Heart left ventricle (tissue), 16 donors: ENCODE data around the gene LRP1B. TPM values are rescaled to one million over a fixed set of nuclear protein-coding genes. Genes with fewer than 3 reads are reported as not detected.
A peak's percentile ranks its signal among the peaks of the same experiment; 100 is the strongest.

Experiments
- ATAC-seq, 4 donors: fragments of 200-7000 bp; cut with Tn5 transposase; one replicate each; pipeline ENCODE4 v1.9.1; 2020 to 2022; ENCODE audit warnings: moderate library complexity in 4 of 4, mild to moderate bottlenecking in 3 of 4, moderate number of reproducible peaks in 1 of 4
- DNase-seq, 5 donors: peaks; one replicate each; pipeline ENCODE4 v3.0.0-alpha.2; 2020
- H3K27ac ChIP-seq, 12 donors: fragments of 200-600 bp; sonication (generic) in 4 of 12; one replicate each; pipeline versions ENCODE4 v1.5.0 to v1.8.0; 2016 to 2022; ENCODE audit warnings: mild to moderate bottlenecking in 2 of 12
- H3K27me3 ChIP-seq, 9 donors: fragments of 200-600 bp; sonication (generic) in 2 of 9; one replicate each; pipeline versions ENCODE4 v1.5.1 to v1.8.0; 2016 to 2022; ENCODE audit warnings: mild to moderate bottlenecking in 3 of 9
- H3K36me3 ChIP-seq, 9 donors: fragments of 200-600 bp; sonication (generic) in 2 of 9; one replicate each; pipeline versions ENCODE4 v1.5.0 to v1.8.0; 2018 to 2022; ENCODE audit warnings: mild to moderate bottlenecking in 2 of 9
- H3K4me1 ChIP-seq, 12 donors: fragments of 200-600 bp; sonication (generic) in 4 of 12; one replicate each; pipeline versions ENCODE4 v1.5.0 to v1.8.0; 2016 to 2022; ENCODE audit warnings: mild to moderate bottlenecking in 3 of 12
- H3K4me3 ChIP-seq, 12 donors: fragments of 200-600 bp; sonication (generic) in 4 of 12; one replicate each; pipeline versions ENCODE4 v1.5.0 to v1.8.0; 2017 to 2022; ENCODE audit warnings: mild to moderate bottlenecking in 9 of 12, moderate library complexity in 4 of 12
- H3K9me3 ChIP-seq, 12 donors: fragments of 200-600 bp; sonication (generic) in 4 of 12; one replicate each; pipeline versions ENCODE4 v1.5.0 to v1.8.0; 2016 to 2022; ENCODE audit warnings: mild to moderate bottlenecking in 1 of 12
- POLR2A ChIP-seq, 2 donors: fragments of 450-650 bp; IDR thresholded peaks; one replicate each; pipeline ENCODE4 v1.6.1; 2017; ENCODE audit warnings: antibody characterized with exemption in 2 of 2, mild to moderate bottlenecking in 2 of 2, moderate library complexity in 2 of 2
- WGBS, 4 donors: extraction: QIAGEN DNeasy Blood & Tissue Kit in 2 of 4; methylation state at CpG; one replicate each; pipeline versions ENCODE4 v1.1.5 to v1.1.7; 2013 to 2018; 5-methylcytosine and 5-hydroxymethylcytosine counted together
- intact Hi-C, 10 donors: fragments of 100-400 bp; cut with DNase I; formaldehyde crosslinking; loops; one replicate each; pipeline versions ENCODE4 v1.11.1 to v1.14.2; 2022
- polyA plus RNA-seq, 2 donors: library from polyadenylated mRNA; stranded (reverse); fragments of 200-250 nt; gene quantifications; one replicate each; pipeline ENCODE4 v1.2.3, GENCODE V29; 2013
- total RNA-seq, 9 donors: library from RNA; depleted of rRNA in 2 of 9; stranded (reverse); fragments of >200 nt in 2 of 9; fragmentation: NEBNext Ultra II Directional in 3 of 9; extraction: Animal tissue kit (Norgen Biotek cat#: 25700) in 3 of 9; gene quantifications; one replicate each; pipeline versions ENCODE4 v1.1.0 to v1.2.4, GENCODE V29; 2016 to 2023
- TF ChIP-seq, protein P1 (sequence below), 12 donors: fragments of 200-600 bp; sonication (generic) in 4 of 12; IDR thresholded peaks; one replicate each; pipeline versions ENCODE4 v1.5.0 to v1.8.0; 2018 to 2022; ENCODE audit warnings: antibody characterized with exemption in 12 of 12, mild to moderate bottlenecking in 5 of 12
- donor health status: ischemic (EF 13 %, LVEDD 7.1; RV severe dilation, severe dysfunction).
- donor health status: healthy with polysubstance abuse.
- donor health status: DM: no; HTN: yes; CAD: no.
- donor health status: DM: no; HTN: no; CAD: no.
- donor health status: ischemic (EF 25% LVEDD 6.9; RV normal size, moderate dysfunction).
- donor health status: ischemic (EF 25% LVEDD 5.7; RV mildly dilated, moderate dysfunction).
- donor health status: healthy.
- donor health status: DM: yes; HTN: yes; CAD: no.
- donor health status: ischemic (EF 35%, LVEDD 5.7; RV mildly dilated, moderate dysfunction).
- donor health status: nonischemic (EF 11% LVEDD 7.7; RV severe dilation, severe dysfunction).
- donor health status: DM: yes; HTN: yes; CAD: no.
- donor health status: PGD.
- donor health status: ischemic (EF 29% LVEDD 5.4; RV normal size, mild dysfunction).
- donor health status: nonischemic (EF 23%, LVEDD 6.1; RV moderate dilation, normal function).

LRP1B gene
- total and polyA plus RNA-seq, 11 donors, result 0.01 to 0.19 (median 0.11) TPM; not detected in 2

DNA sequence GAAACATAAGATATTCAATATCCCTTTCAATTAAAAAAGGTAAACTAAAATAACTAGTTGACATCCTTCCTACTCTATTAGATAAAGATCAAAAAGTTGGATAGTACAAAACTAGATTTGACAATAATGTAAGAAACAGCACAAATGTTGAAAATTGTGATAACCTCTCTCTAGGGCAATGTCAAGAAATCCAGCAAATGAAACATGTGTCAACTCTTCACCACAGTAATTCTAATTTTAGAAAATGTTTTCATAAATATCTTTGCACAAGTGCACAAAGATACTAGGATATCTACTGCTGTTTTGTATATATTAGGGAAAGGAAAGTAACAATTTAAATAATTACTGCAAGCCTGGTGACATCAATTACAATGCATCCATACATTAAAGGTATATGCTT is 1220.1 kb downstream of the LRP1B start:
- intact Hi-C loops, result no loop called here
- Histone ChIP-seq H3K9me3 (no peaks in the 10 kb centered on the region), H3K4me1 (peaks cover 0 to 3% (median 0%) of the 10 kb centered on the region in 12 donors), H3K27me3 (no peaks in the 10 kb centered on the region), H3K36me3 (no peaks in the 10 kb centered on the region), H3K27ac (no peak overlapping the region), H3K4me3 (no peak overlapping the region)
- TF ChIP-seq, protein P1, sequence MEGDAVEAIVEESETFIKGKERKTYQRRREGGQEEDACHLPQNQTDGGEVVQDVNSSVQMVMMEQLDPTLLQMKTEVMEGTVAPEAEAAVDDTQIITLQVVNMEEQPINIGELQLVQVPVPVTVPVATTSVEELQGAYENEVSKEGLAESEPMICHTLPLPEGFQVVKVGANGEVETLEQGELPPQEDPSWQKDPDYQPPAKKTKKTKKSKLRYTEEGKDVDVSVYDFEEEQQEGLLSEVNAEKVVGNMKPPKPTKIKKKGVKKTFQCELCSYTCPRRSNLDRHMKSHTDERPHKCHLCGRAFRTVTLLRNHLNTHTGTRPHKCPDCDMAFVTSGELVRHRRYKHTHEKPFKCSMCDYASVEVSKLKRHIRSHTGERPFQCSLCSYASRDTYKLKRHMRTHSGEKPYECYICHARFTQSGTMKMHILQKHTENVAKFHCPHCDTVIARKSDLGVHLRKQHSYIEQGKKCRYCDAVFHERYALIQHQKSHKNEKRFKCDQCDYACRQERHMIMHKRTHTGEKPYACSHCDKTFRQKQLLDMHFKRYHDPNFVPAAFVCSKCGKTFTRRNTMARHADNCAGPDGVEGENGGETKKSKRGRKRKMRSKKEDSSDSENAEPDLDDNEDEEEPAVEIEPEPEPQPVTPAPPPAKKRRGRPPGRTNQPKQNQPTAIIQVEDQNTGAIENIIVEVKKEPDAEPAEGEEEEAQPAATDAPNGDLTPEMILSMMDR (IDR thresholded peaks at IDR 0.05), result no peak
- no peak for TF ChIP-seq POLR2A (IDR thresholded peaks at IDR 0.05)
- ATAC-seq (peak in 1 of 4 donors; percentile 41), DNase-seq (no peak)

GRCh38 chr2:140905083-140905781 is 1225.6 kb downstream of the LRP1B start:
- Histone ChIP-seq H3K9me3 (no peaks in the 10 kb centered on the region), H3K27ac (no peak overlapping the region), H3K4me1 (no peaks in the 10 kb centered on the region), H3K36me3 (no peaks in the 10 kb centered on the region), H3K27me3 (no peaks in the 10 kb centered on the region), H3K4me3 (no peak overlapping the region)
- DNase-seq (no peak), ATAC-seq (no peak)
- intact Hi-C loops, result no loop called here
- 43 to 55% (median 54%) methylated on average over 6 of the region's 6 CpGs for WGBS, 4 donors
- TF ChIP-seq, protein P1 (IDR thresholded peaks at IDR 0.05), result no peak
- TF ChIP-seq POLR2A (IDR thresholded peaks at IDR 0.05), result no peak

- 67 to 76% (median 73%) methylated on average over 9 of the region's 9 CpGs for WGBS, 4 donors
- H3K36me3 ChIP-seq, result no peaks in the 10 kb centered on the region
- H3K27me3 ChIP-seq, result no peaks in the 10 kb centered on the region
- no peak overlapping the region for H3K4me3 ChIP-seq
- H3K4me1 ChIP-seq, result no peaks in the 10 kb centered on the region
- no peak for DNase-seq
- H3K9me3 ChIP-seq, result no peaks in the 10 kb centered on the region
- no peak for TF ChIP-seq POLR2A (IDR thresholded peaks at IDR 0.05)
- TF ChIP-seq, protein P1 (IDR thresholded peaks at IDR 0.05), result no peak
- intact Hi-C loops, result no loop called here
- H3K27ac ChIP-seq, result no peak overlapping the region
- no peak for ATAC-seq
Observed at GRCh38 chr2:140895378-140895777, 1235.4 kb downstream of the LRP1B start.

GRCh38 chr2:140893685-140894084 is 1237.1 kb downstream of the LRP1B start:
- intact Hi-C loops, result no loop called here
- TF ChIP-seq, protein P1 (IDR thresholded peaks at IDR 0.05), result no peak
- no peak for TF ChIP-seq POLR2A (IDR thresholded peaks at IDR 0.05)
- Histone ChIP-seq H3K9me3 (no peaks in the 10 kb centered on the region), H3K4me3 (no peak overlapping the region), H3K4me1 (no peaks in the 10 kb centered on the region), H3K27ac (no peak overlapping the region), H3K27me3 (no peaks in the 10 kb centered on the region), H3K36me3 (no peaks in the 10 kb centered on the region)
- WGBS, 4 donors, result 66 to 77% (median 70%) methylated on average over 4 of the region's 4 CpGs
- ATAC-seq (no peak), DNase-seq (no peak)
